HepG2 (cell line): ENCODE data around the gene E2F1. TPM values are rescaled to one million over a fixed set of nuclear protein-coding genes. Genes with fewer than 3 reads are reported as not detected.
A peak's percentile ranks its signal among the peaks of the same experiment; 100 is the strongest.

Experiments
- ATAC-seq: fragments of 200-7000 bp; cut with Tn5 transposase; 3 replicates; pipeline ENCODE4 v1.9.1; 2020; ENCODE audit warnings: mild to moderate bottlenecking, moderate library complexity
- BruUV-seq: library from RNA; stranded (reverse); fragments of 400-500 nt; replicated peaks from 2 replicates; lab custom pipeline; 2021; lab: Mats Ljungman, UMichigan
- CTCF ChIA-PET: fragments of 300-600 bp; formaldehyde crosslinking; extraction: SDS; loops from one replicate; lab custom pipeline; 2021; ENCODE audit warnings: low total read pairs, inconsistent platforms, low intra/inter-chr PET ratio; lab: Yijun Ruan, JAX
- POLR2A ChIA-PET: fragments of 350-600 bp; sonication (Branson Sonifier 250); formaldehyde crosslinking; loops from one replicate; lab custom pipeline; 2020; ENCODE audit warnings: antibody characterized with exemption, inconsistent platforms; lab: Yijun Ruan, JAX
- DNase-seq: peaks from one replicate; pipeline ENCODE4 v3.0.0-alpha.2; 2015; ENCODE audit warnings: low spot score
- FAIRE-seq: peaks from 3 replicates; lab custom pipeline; 2011; peaks lifted over from hg19 to GRCh38; lab: Jason Lieb, UNC
- H2AFZ ChIP-seq: one replicate; pipeline ENCODE4 v1.6.1; 2011; ENCODE audit warnings: low read length, inconsistent platforms
- H3K27ac ChIP-seq: fragments of 300-600 bp; 3 replicates; pipeline ENCODE4 v1.8.0; 2011; ENCODE audit warnings: mixed run types, mild to moderate bottlenecking, mixed read lengths, low read length, inconsistent platforms; ENCODE audit not compliant: insufficient read depth; ENCODE audit errors: extremely low read length
- H3K27me3 ChIP-seq, 2 experiments: fragments of 200-600 bp in 1 of 2; 2 replicates in 1 of 2; 3 replicates in 1 of 2; pipeline versions ENCODE4 v1.6.0 to v1.8.0; 2011; ENCODE audit warnings: low read length in 2 of 2, mild to moderate bottlenecking in 2 of 2, moderate library complexity in 2 of 2, inconsistent platforms in 1 of 2; ENCODE audit not compliant: insufficient read depth in 2 of 2, control insufficient read depth in 1 of 2
- H3K36me3 ChIP-seq, 2 experiments: fragments of 200-600 bp in 1 of 2; replicated peaks in 1 of 2; 2 replicates in 1 of 2; 3 replicates in 1 of 2; pipeline versions ENCODE4 v1.5.1 to v1.8.0; 2011; ENCODE audit warnings: low read length in 2 of 2, inconsistent platforms in 1 of 2; ENCODE audit not compliant: insufficient read depth in 2 of 2, control insufficient read depth in 1 of 2
- H3K4me1 ChIP-seq: 2 replicates; pipeline ENCODE4 v1.5.1; 2012; ENCODE audit warnings: low read length, inconsistent platforms; ENCODE audit not compliant: insufficient read depth
- H3K4me2 ChIP-seq: 2 replicates; pipeline ENCODE4 v1.6.0; 2011; ENCODE audit warnings: low read depth, low read length, inconsistent platforms
- H3K4me3 ChIP-seq, 3 experiments: fragments of 200-600 bp in 1 of 3; sonication (generic), shearing (Covaris generic) in 1 of 3; replicated peaks in 1 of 3; 2 replicates each; pipeline ENCODE4 v1.5.1; 2011 to 2016; ENCODE audit warnings: low read length in 3 of 3, inconsistent platforms in 2 of 3, low read depth in 2 of 3, mild to moderate bottlenecking in 2 of 3, control low read depth in 1 of 3, mixed read lengths in 1 of 3; ENCODE audit not compliant: insufficient read depth in 1 of 3
- H3K79me2 ChIP-seq: one replicate; pipeline ENCODE4 v1.6.1; 2011; ENCODE audit warnings: low read length, inconsistent platforms; ENCODE audit not compliant: insufficient read depth
- H3K9ac ChIP-seq: 2 replicates; pipeline ENCODE4 v1.6.0; 2011; ENCODE audit warnings: mild to moderate bottlenecking, low read depth, low read length, inconsistent platforms; ENCODE audit not compliant: insufficient read depth
- H3K9me3 ChIP-seq: 2 replicates; pipeline ENCODE4 v1.5.1; 2012; ENCODE audit warnings: mild to moderate bottlenecking, low read length
- H4K20me1 ChIP-seq: 2 replicates; pipeline ENCODE4 v1.6.0; 2011; ENCODE audit warnings: inconsistent platforms, mild to moderate bottlenecking, low read length, moderate library complexity; ENCODE audit not compliant: insufficient read depth
- FOXO4 ChIP-seq: sonication (generic); formaldehyde crosslinking; conservative IDR thresholded peaks from 2 replicates; pipeline ENCODE4 v1.8.1; 2023; ENCODE audit warnings: missing genetic modification reagents
- ISX ChIP-seq: sonication (generic); formaldehyde crosslinking; conservative IDR thresholded peaks from 2 replicates; pipeline ENCODE4 v1.5.0; 2020; ENCODE audit warnings: missing genetic modification reagents
- KDM2A ChIP-seq: sonication (generic); formaldehyde crosslinking; IDR thresholded peaks from 2 replicates; pipeline ENCODE4 v1.4.0; 2020; ENCODE audit warnings: low read depth, missing genetic modification reagents, borderline replicate concordance
- KLF16 ChIP-seq, 2 experiments: sonication (generic) in 1 of 2; formaldehyde crosslinking in 1 of 2; IDR thresholded peaks; 2 replicates each; pipeline versions ENCODE4 v1.6.1 to v1.8.0; 2016 to 2023; ENCODE audit warnings: missing genetic modification reagents in 2 of 2, missing compliant biosample characterization in 1 of 2
- MIER3 ChIP-seq: IDR thresholded peaks from 2 replicates; pipeline ENCODE4 v1.6.1; 2016; ENCODE audit warnings: missing compliant biosample characterization, borderline replicate concordance
- TFE3 ChIP-seq: IDR thresholded peaks from 2 replicates; pipeline ENCODE4 v1.6.1; 2016
- XBP1 ChIP-seq: sonication (generic); formaldehyde crosslinking; IDR thresholded peaks from 2 replicates; pipeline ENCODE4 v1.5.0; 2020; ENCODE audit warnings: missing genetic modification reagents
- ZNF235 ChIP-seq: sonication (generic); formaldehyde crosslinking; IDR thresholded peaks from 2 replicates; pipeline ENCODE4 v1.8.1; 2023; ENCODE audit warnings: mild to moderate bottlenecking, missing genetic modification reagents, borderline replicate concordance
- ZNF335 ChIP-seq: sonication (generic); formaldehyde crosslinking; IDR thresholded peaks from 2 replicates; pipeline ENCODE4 v1.4.0; 2020; ENCODE audit warnings: missing genetic modification reagents
- ZNF451 ChIP-seq: sonication (generic); formaldehyde crosslinking; IDR thresholded peaks from 2 replicates; pipeline ENCODE4 v1.5.0; 2020; ENCODE audit warnings: mild to moderate bottlenecking, missing genetic modification reagents
- ZNF598 ChIP-seq: sonication (generic); formaldehyde crosslinking; IDR thresholded peaks from 2 replicates; pipeline ENCODE4 v1.5.1; 2020; ENCODE audit warnings: mild to moderate bottlenecking, missing genetic modification reagents, borderline replicate concordance
- ZNF639 ChIP-seq: conservative IDR thresholded peaks from 2 replicates; pipeline ENCODE4 v1.6.1; 2018; ENCODE audit warnings: missing genetic modification reagents
- ZNF672 ChIP-seq: sonication (generic); formaldehyde crosslinking; IDR thresholded peaks from 2 replicates; pipeline ENCODE4 v1.8.1; 2022; ENCODE audit warnings: missing genetic modification reagents
- ZNF766 ChIP-seq: sonication (generic); formaldehyde crosslinking; IDR thresholded peaks from 2 replicates; pipeline ENCODE4 v1.5.0; 2020; ENCODE audit warnings: missing genetic modification reagents, borderline replicate concordance
- WGBS: methylation state at CpG from one replicate; pipeline ENCODE4 v1.1.6; 2017; ENCODE audit warnings: low lambda C conversion rate; 5-methylcytosine and 5-hydroxymethylcytosine counted together
- in situ Hi-C: cut with HindIII; loops from 2 replicates; pipeline ENCODE4 v1.10.0; 2017; ENCODE audit warnings: low pct_unique_long_range_greater_than_20kb; ENCODE audit not compliant: extremely low pct_ligation_motif_present
- intact Hi-C: fragments of 100-400 bp; cut with micrococcal nuclease; formaldehyde crosslinking; loops from one replicate; pipeline ENCODE4 v1.10.0; 2022; ENCODE audit not compliant: unreplicated experiment
- polyA plus RNA-seq, 8 experiments: library from polyadenylated mRNA; depleted of rRNA in 3 of 8; stranded (reverse) in 7 of 8; unstranded in 1 of 8; fragments of >200 nt; fragmentation: Illumina TruSeq in 4 of 8; extraction: Trizol in 4 of 8; gene quantifications; 2 replicates each; pipeline versions ENCODE4 v1.2.1 to v1.2.3, GENCODE V29; 2011 to 2016; ENCODE audit warnings: low read depth in 4 of 8, missing spikeins in 1 of 8, mixed read lengths in 1 of 8; ENCODE audit not compliant: insufficient read depth in 1 of 8
- total RNA-seq, 5 experiments: library from RNA; depleted of rRNA; stranded (reverse); fragments of >200 nt; fragmentation: Illumina TruSeq; extraction: Trizol; gene quantifications; 2 replicates each; pipeline ENCODE4 v1.2.3, GENCODE V29; 2016; ENCODE audit warnings: low read depth in 1 of 5

E2F1 gene
- total and polyA plus RNA-seq, 2 of the 13 experiments (the other 11 are each of a cell fraction or from before 2014, with no cell fraction given): 25.5 to 39.4 TPM

- TF ChIP-seq ZNF639 (CRISPR knock-in tag) (0 out of 2 replicates have a peak, but pooled peaks have one; percentile 31), MIER3 (CRISPR knock-in tag) (no peak; the same call in none of the 2 replicates)
These were observed 47.7 kb upstream of the E2F1 start (continued) for GRCh38 chr20:33733654-33734576.

GRCh38 chr20:33732166-33732970 is 46.2 kb upstream of the E2F1 start:
- no peaks in the 10 kb centered on the region for H4K20me1 ChIP-seq
- ChIA-PET POLR2A (interaction anchor here (0.5 to 3.7 kb wide), 24 partner anchors 10 to 571 kb away, joined by 3 to 15 read pairs (median 4); partner anchors contain the start of genes AHCY, CBFA2T2, CDK5RAP1 and EIF2S2), CTCF (interaction anchor here (0.6 to 1.8 kb wide), 3 partner anchors 30 to 79 kb away, joined by 4 to 5 read pairs (median 5); no protein-coding TSS in a partner anchor)
- no peaks in the 10 kb centered on the region for H3K27me3 ChIP-seq
- peak; percentile 82 for DNase-seq
- peak overlapping the region; percentile 96 for H3K4me2 ChIP-seq
- under 1% methylated on average over 43 of the region's 68 CpGs for WGBS
- H3K79me2 ChIP-seq: no peaks in the 10 kb centered on the region
- intact Hi-C loops (loop anchor here (1.0 to 10.0 kb wide), 3 partner anchors 60 to 288 kb away; partner anchors contain the start of genes CHMP4B, NECAB3 and SNTA1), in situ Hi-C loops (no loop called here)
- H3K9me3 ChIP-seq: peaks cover 22% of the 10 kb centered on the region
- H2AFZ ChIP-seq: peak overlapping the region; percentile 8
- BruUV-seq: TSS peak; percentile 89
- no peak for FAIRE-seq
- peak overlapping the region; percentile 74 for H3K9ac ChIP-seq
- peak overlapping the region; percentile 60 to 81 (median 65) for H3K4me3 ChIP-seq
- no peaks in the 10 kb centered on the region for H3K36me3 ChIP-seq
- H3K27ac ChIP-seq: peak overlapping the region; percentile 84
- ATAC-seq: peak; percentile 75
- H3K4me1 ChIP-seq: peaks cover 31% of the 10 kb centered on the region
- peak in 1 of 2 experiments; percentile 93; a peak in 2 of 4 replicates for TF ChIP-seq KLF16 (CRISPR knock-in tag; IDR thresholded peaks at IDR 0.05)
- no peak for TF ChIP-seq XBP1 (CRISPR knock-in tag)
- TF ChIP-seq ZNF598 (CRISPR knock-in tag): peak; percentile 60; the same call in 1 of the 2 replicates
- no peak for TF ChIP-seq ZNF335 (CRISPR knock-in tag)
- peak; percentile 81 for TF ChIP-seq ZNF235
- TF ChIP-seq ZNF672: no peak
- 0 out of 2 replicates have a peak, but pooled peaks have one; percentile 12 for TF ChIP-seq TFE3 (CRISPR knock-in tag)
- TF ChIP-seq KDM2A (CRISPR knock-in tag): peak; percentile 71
- peak; percentile 96 for TF ChIP-seq ZNF451
- no peak for TF ChIP-seq FOXO4 (CRISPR knock-in tag)
- peak; percentile 7; the same call in 1 of the 2 replicates for TF ChIP-seq ZNF766
- no peak for TF ChIP-seq ISX (CRISPR knock-in tag)
